ENCODE measurements around the gene FHIT.
A peak's percentile ranks its signal among the peaks of the same experiment; 100 is the strongest.

Gene FHIT

GRCh38 chr3:60065227-60065868 lies 1185.9 kb downstream of the FHIT start:
- no peak for DNase-seq

- peak; percentile 36 for DNase-seq
Measured at GRCh38 chr3:60064210-60065178, 1186.8 kb downstream of the FHIT start.

DNA sequence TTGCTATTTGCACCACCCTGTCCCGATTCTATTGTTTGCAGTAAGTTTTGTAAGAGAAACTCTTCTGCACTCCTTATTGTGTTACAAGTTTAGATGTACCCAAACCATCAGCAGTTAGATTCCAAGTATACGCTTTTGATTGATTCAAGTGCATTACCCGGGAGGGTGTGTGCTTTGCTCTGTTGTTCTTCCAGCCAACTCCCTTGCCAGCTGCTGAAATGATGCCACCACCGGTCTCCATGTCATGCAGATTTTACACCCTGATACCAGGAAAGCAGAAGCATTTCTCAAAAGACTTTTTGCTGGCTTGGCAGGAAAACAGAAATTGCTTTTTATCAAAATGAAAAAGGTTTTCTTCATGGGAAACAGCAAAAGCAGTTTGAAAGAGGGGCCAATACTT lies 1194.8 kb downstream of the FHIT start:
- no peak for DNase-seq

DNA sequence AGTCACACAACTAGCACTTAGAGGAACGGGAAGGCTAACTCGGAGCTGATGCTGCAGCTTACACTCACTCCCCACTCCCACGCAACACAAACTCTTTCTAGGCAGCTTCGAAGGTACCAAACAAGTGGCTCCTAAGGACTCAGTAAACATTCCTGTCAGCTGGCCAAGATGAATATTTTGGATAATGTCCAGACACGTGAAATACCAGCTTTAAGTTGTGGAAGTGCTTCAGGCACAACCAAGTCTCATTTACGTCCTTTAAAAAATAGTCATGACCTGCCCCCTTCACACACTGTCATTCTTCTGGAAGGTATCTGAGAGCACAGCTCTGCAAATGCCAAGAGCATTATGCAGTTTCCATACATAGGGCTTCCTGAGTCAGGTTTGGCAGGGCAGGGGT lies 1195.5 kb downstream of the FHIT start:
- DNase-seq, result no peak

- no peak for DNase-seq
Measured at GRCh38 chr3:60053526-60054265, 1197.6 kb downstream of the FHIT start.

- DNase-seq, result no peak
Measured at GRCh38 chr3:60048447-60048848, 1202.8 kb downstream of the FHIT start.

GRCh38 chr3:60047426-60048200 lies 1203.6 kb downstream of the FHIT start:
- DNase-seq, result no peak

- DNase-seq, result no peak
Measured at GRCh38 chr3:60046210-60046609, 1205.0 kb downstream of the FHIT start.

GRCh38 chr3:60045686-60046085 lies 1205.6 kb downstream of the FHIT start:
- no peak for DNase-seq

- peak; percentile 12 for DNase-seq
Measured at GRCh38 chr3:60036803-60037202, 1214.4 kb downstream of the FHIT start.

DNA sequence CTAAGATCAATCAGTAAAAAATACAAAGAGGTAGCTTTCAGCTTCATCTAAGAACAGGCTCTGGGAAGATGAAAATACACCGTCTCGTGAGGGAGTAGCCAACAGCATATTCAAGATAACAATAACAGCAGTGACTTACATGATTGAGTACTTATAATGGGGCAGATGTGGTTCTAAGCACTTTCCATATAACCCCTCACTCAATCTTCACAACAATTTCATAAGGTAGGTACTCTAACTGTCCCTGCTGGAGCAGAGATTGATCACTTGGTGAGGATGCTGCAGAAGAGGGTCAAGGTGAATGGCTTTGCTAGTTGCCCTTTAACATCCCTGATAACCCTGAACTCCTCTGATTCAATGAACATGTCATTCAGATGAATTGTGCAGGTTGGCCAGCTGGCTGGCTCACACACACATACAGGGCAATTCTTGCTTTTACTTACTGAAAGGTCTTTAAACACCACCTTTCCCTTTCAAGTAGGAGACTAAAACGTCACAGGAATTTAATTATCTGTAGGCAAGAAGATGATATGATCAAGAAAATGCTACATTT lies 1217.3 kb downstream of the FHIT start:
- no peak for DNase-seq

- no peak for DNase-seq
Measured at GRCh38 chr3:60030982-60031381, 1220.3 kb downstream of the FHIT start.

DNA sequence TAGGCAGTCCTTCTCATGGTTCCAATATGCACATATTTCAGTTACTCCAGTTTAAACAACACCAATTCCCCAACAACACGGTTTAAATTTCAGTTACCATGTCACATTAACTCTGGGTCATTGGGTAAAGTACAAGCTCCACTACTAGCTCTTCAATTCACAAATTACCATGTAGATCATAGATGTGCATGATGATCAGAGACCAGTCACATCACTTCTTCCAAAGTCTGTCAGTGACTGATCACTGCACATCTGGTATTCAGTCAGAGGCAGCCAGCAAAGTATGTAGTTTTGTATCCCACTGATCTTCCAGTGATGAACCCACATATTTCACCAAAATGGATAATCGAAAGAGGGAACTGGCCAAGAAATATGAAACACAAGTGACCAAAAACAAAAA lies 1223.0 kb downstream of the FHIT start:
- DNase-seq, result no peak

- no peak for DNase-seq
Measured at GRCh38 chr3:60027335-60027734, 1223.9 kb downstream of the FHIT start.

DNA sequence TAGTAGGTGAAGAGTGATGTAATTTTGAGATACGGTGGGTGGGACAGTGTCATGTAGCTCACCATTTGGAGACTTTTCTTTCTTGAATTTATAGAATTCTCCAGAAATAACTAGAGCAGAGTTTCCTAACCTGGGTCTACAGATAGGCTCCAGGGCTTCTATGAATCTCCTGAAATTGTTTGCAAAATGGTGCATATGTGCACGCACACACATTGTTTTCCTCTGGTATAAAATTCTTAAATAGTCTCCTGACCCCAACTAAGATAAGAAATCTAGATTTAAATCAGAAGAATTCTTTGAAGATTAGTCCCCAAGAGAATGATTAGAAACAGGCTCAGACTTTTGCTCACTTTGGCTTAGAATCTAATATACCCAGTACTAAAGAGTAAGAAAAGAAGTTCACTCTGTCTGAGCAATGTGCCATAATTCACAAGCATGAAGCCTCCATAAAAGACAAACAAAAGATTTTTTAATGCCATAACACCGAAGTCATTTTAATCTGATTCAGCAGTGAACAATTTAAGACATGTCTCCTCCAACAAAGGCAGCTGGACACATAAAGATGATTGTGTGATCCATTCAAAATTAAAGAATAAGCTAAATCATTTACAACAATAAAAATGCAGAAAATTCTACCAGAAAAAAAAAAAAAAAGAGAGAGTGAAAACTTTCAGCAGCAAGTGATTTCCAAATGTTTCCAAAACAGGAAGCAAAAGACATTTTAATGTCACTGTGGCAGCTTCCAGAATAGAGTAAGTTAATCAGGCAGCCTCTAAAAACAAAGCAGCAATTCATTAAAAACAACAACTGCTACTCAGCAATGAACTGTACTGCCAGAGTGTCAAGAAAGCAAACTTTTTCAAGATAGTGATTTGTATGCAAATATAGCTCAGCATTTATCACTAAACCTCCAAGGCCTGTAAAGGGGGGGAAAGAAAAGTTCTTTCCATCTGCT lies 1225.9 kb downstream of the FHIT start:
- no peak for DNase-seq

DNA sequence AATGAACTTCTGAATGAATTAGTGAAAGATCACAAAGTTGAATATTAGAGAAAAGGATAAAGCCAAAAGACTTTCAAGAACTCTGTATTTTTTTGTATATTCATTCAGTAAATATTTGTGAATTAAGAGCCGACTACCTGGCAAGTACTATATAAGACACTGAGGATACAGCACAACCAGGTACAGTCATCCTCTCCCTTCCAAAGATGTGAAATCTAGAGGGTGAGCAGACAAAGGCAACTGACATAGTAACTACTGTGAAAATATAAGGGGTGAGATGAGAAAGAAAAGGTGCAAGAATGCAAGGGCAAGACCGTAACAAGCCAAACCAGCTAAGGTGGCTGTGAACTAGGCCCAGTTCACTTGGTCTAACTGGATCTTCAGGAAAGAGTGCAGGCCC lies 1226.9 kb downstream of the FHIT start:
- DNase-seq, result no peak

DNA sequence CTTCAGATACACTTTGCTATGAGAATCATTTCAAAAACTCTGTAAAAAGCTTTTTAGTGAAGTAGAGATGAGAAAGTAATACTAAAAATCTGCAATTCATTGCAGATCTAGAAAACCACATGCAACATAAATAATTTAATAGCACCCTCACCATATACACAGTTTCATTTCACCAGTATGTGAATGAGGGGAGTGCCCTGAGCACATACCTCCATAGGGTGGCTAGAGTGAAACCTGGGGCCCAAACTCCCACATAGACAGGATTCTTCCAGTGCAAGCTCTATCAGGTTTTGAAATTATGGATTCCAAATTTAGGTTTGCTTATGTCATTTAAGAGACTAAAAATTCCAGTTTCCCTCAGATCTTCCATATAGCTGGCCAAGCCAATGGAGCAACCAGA lies 1228.1 kb downstream of the FHIT start:
- DNase-seq, result no peak

- DNase-seq, result no peak
Measured at GRCh38 chr3:60017631-60018030, 1233.6 kb downstream of the FHIT start.

GRCh38 chr3:60015032-60015705 lies 1236.1 kb downstream of the FHIT start:
- no peak for DNase-seq

DNA sequence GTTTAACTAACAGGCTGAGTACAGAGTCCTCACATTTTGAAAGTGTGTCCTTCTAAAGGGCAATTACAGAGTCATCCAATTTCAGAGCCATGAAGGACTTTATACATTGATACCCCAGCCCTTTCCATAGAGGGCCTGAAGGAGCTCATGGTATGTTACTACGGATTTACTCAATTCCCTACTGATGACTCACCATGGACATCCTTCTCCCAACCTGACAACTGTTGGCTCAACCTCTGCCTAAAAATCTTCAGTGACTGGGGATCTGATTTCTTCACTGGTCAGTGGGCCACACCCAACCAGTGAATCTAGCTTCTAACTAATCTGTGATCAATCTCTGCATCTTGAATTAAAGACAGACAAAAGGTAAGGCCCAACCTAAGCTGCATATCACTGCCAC lies 1238.0 kb downstream of the FHIT start:
- no peak for DNase-seq

DNA sequence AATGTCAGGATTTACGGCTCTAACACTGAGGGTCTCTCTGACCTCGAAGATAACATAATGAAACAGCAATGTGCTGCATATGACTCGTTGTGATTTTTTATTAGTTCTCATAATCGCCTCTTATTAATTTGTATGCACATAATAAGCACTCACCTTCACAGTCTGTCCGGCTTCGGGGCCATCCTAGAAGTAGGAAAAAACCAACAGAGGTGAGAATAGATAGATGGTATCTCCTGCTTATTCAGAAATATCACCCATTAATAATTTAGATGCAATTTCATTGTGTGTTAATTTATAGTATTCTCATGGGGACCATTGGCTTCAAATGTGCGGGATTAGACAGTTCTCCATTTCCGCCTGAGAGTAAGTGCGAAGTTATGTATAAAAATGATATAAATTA lies 1240.0 kb downstream of the FHIT start:
- DNase-seq, result no peak

Measured in inflammatory macrophage treated with lipopolysaccharide for 4 hours (primary cell).